Activated CD4-positive, alpha-beta T cell treated with anti-CD3 and anti-CD28 coated beads, Interleukin-2, amount 50 U/mL, for 1 hour (primary cell): ENCODE results near the gene PCED1B.
A peak's percentile ranks its signal among the peaks of the same experiment; 100 is the strongest.
"Not testable (repeated sequence)": the region's sequence is repeated elsewhere in the genome, so short reads cannot be mapped to it uniquely, and the experiment has no call there.

Experiments
- DNase-seq: peaks from one replicate; pipeline ENCODE4 v3.0.0-alpha.2; 2020

Gene PCED1B

DNA sequence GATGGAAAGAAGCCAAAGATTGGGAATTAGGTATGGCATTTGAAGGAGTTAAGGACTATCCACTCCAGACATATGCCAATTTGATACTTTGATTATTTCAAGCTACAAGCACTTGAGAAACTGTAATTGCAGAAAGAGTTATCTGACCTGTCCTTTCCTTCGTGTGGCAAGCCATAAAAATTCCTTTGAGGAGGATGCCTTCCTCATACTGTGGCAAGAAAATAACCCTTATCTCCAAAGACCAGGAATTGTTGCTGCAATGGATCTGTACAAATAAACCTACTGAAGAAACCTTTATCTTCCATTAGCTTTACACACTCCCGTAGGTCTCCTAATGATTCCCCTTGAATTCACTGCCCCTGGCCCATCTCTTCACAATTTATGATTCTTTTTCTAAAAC, 165.4 kb downstream of the PCED1B start:
- no peak for DNase-seq

DNA sequence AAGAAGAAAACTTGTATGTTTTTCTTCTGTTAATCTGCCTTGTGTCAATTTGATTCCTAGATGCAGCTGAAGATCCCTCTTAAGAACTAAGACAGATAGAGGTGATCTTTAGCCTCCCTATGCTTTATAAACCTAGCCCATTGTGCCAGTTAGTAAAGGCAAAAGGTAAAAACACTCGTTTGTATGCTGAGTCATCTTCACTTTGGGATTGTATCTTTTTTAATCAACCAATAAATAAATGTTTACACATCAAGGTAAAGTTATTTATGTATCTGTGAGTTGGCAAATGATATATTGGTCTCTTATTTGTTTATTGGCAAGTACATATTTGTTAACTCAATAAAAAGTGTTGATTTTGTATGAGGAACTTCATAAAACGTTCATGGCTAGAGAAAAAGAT, 166.2 kb downstream of the PCED1B start:
- DNase-seq = no peak

DNA sequence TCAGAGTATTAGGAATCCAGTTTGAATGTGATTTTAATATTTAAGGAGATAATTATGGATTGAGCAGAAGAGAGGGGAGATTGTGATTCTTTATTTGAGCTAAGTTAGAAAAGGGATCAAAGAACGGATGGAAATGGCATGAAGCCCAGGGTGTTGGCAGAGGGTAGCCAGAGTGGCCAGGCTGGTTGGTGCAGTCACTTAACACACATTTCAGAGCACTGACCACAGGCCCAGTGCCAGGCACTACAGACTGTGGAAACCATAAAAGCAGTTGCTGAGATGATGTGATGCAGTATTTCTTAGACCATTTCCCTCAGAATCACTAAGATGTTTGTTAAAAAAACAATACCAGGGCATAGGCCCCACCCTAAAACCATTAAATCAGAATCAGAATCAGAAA, 168.0 kb downstream of the PCED1B start:
- DNase-seq = no peak

DNA sequence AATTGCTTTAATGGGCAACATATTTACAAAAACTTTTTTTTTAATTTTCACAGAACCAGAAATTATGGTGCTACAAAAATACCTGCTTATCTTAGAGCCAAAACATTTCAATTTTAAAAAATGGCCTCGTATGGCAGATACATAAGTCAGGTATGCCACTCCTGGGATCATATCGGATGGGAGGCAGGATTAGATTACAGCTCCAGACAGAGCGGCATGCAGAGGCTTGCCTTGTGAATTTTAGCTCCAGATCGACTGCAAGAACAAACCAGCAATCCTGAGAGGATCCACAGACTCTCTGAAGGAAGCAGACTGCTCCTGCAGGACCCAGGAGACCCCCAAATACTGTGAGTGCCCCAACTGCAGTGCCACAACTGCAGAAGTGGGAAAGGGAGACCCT, 169.7 kb downstream of the PCED1B start:
- no peak for DNase-seq

DNA sequence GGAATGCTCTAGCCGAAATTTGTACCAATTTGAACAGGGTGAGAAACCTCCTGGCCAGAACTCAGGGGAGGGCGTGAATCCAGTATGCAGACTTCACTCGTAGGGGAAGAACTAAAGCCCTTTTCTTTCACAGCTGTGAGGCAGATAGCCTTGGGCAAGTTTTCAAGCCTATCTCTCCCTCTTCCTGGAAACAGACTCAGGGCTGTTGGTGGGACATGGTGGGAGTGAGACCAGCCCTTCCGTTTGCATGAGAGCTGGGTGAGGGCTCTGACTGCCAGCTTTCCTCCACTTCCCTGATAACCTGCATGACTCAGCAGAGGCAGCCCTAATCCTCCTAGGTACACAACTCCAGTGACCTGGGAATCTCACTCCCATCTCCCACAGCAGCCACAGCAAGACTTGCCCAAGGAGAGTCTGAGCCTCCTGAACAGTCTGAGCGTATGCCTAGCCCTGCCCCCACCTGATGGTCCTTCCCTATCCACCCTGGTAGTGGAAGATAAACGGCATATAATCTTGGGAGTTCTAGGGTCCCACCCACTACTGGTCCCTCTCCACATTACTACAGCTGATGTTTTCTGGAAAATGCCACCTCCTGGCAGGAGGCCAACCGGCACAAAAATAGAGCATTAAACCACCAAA, 170.4 kb downstream of the PCED1B start:
- no peak for DNase-seq

DNA sequence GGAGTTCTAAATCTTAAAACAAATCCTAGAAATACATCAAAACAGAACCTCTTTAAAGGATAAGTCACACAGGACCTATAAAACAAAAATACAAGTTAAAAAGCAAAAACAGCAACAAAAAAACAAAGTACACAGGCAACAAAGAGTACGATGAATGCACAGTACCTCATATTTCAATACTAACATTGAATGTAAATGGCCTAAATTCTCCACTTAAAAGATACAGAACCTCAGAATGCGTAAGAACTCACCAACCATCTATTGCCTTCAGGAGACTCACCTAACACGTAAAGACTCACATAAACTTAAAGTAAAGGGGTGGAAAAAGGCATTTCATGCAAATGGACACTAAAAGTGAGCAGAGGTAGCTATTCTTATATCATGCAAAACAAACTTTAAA, 172.5 kb downstream of the PCED1B start:
- no peak for DNase-seq

DNA sequence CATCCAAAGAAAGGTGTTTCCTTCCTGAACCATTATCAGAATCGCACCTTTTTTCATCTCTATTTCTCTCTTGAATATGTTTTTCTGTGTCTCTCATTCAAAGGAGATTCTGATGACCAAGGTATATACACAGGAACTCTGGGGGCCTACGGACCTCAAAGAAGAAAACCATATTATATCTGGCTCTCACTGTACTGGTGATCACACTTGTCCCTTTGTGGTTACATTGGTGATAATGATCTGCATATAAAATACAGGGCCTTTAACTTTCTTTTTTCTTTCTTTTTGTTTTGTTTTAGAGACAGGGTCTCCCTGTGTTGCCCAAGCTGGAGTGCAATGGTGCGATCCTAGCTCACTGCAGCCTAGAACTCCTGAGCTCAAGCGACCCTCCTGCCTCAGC, 185.5 kb downstream of the PCED1B start:
- DNase-seq = no peak

DNA sequence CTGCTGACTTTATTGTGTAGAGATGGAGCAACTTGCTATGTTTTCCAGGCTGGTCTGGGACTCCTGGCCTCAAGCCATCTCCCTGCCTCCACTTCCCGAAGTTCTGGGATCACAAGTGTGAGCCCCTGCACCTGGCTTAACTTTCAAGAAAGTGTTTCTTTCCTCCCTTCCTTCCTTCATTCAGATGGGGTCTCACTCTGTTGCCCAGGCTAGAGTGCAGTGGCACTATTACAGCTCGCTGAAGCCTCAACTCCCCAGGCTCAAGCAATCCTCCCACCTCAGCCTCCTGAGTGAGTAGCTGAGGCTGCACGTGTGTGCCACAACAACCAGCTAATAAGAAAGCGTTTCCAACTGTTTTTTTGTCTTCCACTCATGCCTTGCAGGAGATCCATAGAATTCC, 186.0 kb downstream of the PCED1B start:
- DNase-seq = no peak

DNA sequence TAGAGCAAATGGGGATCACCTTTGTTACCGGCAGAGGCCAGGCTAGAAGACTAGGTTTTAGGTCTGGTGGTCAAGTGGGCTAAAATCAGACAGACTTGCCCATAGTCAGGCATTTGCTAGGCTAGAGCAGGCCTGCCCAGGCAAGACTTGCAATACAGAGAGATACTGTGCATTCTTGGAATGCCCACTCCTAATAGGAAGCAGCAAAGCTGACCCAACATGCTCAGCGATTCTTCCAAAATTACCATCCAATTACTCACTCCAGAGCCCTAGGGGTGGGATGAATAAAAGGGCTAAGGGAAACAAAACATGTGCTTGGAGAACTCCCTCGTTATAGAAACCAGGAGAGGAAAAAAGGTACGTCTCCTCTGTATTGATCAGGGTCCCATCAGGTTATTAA, 188.2 kb downstream of the PCED1B start:
- no peak for DNase-seq

DNA sequence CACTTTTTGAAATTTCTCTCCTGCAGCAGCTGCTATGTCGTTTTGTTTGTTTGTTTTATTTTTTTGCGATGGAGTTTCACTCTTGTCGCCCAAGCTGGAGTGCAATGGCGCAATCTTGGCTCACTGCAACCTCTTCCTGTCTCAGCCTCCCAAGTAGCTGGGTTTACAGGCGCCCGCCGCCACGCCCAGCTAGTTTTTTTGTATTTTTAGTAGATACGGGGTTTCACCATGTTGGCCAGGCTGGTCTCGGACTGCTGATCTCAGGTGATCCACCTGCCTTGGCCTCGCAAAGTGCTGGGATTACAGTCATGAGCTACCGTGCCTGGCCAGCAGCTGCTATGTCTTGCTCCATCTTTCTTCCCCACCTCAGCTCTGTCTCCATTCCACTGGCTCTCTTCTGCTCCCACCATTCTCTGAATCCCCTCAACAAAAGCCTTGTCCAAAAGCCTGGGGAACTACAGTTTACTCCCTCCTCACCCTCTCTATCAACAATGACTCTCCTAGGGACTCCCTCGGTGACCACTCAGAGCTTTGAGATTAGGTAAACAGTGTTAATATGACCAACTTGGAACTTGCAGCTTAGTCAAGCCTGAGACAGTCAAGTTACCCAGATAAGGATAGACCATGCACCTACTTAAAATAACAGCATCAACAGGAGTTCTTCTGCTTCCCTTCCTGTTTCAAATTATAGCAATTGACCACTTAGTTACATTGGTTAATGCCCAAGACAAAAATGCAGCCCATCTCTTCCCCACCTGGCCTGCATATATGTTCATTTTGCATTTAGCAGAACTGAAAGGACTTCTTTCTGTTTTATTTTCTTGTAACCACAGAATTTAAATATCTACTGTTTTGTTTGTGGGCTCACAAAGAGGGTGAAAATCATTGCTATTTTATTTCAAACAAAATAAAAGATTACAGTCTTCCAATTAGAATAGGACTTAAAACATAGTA, 189.4 kb downstream of the PCED1B start:
- no peak for DNase-seq

DNA sequence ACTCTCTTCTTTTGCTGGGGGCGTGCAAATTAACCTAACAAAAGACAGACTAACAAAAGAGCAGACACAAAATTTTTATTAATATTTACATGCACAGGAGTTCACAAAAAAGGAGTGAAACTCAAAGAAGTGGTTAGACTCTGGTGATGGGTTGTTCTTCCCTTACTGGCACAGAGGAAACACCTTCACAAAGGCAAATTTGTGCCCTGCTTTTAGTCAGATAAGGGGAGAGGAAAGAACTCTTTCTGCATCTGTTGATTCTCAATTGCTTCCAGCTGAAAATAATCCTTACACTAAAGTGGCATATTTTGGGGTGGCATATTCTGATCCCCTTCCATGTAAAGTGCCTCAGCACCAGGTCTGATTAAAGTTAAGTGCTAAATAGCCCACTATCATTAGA, 190.5 kb downstream of the PCED1B start:
- DNase-seq = no peak

- no peak for DNase-seq
Measured at GRCh38 chr12:47270782-47271664, 191.6 kb downstream of the PCED1B start.

- no peak for DNase-seq
Measured at GRCh38 chr12:47271800-47272239, 192.4 kb downstream of the PCED1B start.

- no peak for DNase-seq
Measured at GRCh38 chr12:47272412-47273190, 193.2 kb downstream of the PCED1B start.

- DNase-seq = no peak
Measured at GRCh38 chr12:47273191-47273626, 193.8 kb downstream of the PCED1B start.

DNA sequence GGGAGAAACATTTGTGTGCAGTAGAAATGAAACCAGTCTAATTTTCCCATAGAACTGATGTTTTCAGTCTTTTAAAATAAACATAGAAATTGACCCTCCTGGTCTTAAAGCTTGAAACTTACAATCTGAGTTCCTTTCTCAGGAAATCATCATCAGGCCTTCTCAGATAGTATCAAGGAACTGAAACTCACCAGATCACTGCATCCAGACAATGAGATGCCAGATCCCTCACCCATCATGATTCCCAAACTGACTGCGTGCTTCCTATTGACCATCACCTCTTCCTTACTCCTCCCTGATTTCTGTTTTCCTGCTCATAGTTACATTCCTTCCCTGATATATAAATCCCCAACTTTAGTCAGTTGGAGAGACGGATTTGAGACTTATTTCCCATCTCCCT, 195.3 kb downstream of the PCED1B start:
- DNase-seq = no peak

- no peak for DNase-seq
Measured at GRCh38 chr12:47276253-47276620, 196.8 kb downstream of the PCED1B start.

- DNase-seq = peak; percentile 42
Measured at GRCh38 chr12:47276621-47277309, 197.3 kb downstream of the PCED1B start.

DNA sequence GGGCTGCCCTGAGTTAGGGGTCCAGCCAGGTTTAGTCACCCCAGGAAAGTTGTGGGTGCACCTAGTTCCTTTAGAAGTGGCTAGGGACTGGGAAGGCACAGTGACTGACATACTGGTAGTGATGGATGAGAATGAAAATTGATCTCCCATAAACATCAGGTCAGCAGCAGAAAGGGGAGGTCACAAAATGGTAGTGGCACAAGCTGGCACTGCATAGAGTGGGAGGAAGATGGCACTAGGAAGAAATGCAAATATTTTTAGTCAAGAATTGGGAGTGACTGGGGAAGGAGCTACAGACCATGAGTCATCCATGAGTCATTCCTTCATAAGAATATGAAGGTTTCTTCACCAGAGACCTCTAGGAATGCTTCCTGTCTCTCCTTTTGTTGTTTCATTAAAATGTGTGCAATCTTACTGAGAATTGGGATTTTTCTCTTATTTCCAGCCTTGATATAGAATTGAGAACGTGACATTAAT, 198.6 kb downstream of the PCED1B start:
- no peak for DNase-seq

GRCh38 chr12:47279758-47280157, 200.3 kb downstream of the PCED1B start:
- not testable (repeated sequence) for DNase-seq

- no peak for DNase-seq
Measured at GRCh38 chr12:47280543-47281300, 201.3 kb downstream of the PCED1B start.
